ENCODE results near the gene KCTD10. TPM values are rescaled to one million over a fixed set of nuclear protein-coding genes. Genes with fewer than 3 reads are reported as not detected.
A peak's percentile ranks its signal among the peaks of the same experiment; 100 is the strongest.

KCTD10 gene
- total and polyA plus RNA-seq, 9 of the 15 experiments (the other 6 are each of a cell fraction or from before 2014, with no cell fraction given) = 1.9 to 37.5 (median 15.7) TPM

DNA sequence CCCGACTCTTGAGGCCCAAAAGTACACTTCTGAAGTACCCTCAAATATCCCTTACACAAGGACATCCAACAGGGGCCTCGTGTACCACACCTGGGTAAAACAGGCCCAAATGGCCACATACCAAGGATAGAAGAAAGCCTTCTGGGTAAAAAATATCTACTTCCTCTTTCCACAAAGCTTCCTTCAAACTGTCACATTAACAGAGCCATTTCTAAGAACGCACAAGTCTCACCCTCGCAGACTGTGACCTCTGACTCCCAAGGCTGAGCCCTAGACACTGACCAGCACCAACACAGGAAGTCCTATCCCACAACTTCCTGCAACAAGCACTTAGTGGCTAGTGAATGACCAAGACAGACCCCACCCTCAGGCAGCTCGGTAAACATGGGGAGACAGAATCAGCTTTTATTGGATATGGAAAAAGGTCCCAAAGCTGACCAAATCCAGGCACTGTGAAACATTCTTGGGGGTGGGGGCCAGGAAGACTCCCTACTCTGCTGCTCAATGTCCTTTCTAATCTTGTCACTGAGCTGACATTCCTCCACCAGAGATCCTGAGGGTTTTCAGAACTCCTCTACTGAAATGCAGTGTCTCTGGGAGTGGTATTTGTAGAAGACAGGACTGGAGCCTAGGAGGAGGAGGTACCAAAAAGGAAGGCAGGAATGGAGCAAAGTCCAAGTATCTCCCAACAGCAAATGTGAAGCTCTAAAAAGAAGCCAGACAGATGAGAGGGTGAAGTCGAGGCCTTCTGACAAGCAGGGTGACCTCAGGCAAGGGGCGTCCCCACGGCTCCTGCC lies 15.9 kb downstream of the KCTD10 start (continued):
- TF ChIP-seq ZNF584 (CRISPR knock-in tag; IDR thresholded peaks at IDR 0.05; ENCODE audit: low read depth) (peak; percentile 92), ZNF253 (CRISPR knock-in tag; conservative IDR thresholded peaks at IDR 0.05) (no peak), ZNF311 (CRISPR knock-in tag; IDR thresholded peaks at IDR 0.05) (peak; percentile 90), FOS (IDR thresholded peaks at IDR 0.05; ENCODE audit: extremely low read depth, insufficient read length) (no peak), CBX5 (IDR thresholded peaks at IDR 0.05; ENCODE audit: borderline replicate concordance, low read depth) (no peak), TAF1 (IDR thresholded peaks at IDR 0.05; ENCODE audit: control insufficient read depth, extremely low read depth, insufficient read depth, low read length, severe bottlenecking) (no peak), OTX1 (CRISPR knock-in tag; IDR thresholded peaks at IDR 0.05) (no peak), SAFB2 (IDR thresholded peaks at IDR 0.05; ENCODE audit: borderline replicate concordance, low read depth, low read length, severe bottlenecking) (no peak), MCM7 (IDR thresholded peaks at IDR 0.05) (no peak), SRF (CRISPR knock-in tag; IDR thresholded peaks at IDR 0.05) (no peak), ZNF174 (CRISPR knock-in tag; IDR thresholded peaks at IDR 0.05) (no peak), POLR2A (conservative IDR thresholded peaks at IDR 0.05) (no peak; the same call in 1 of the 2 replicates), ZNF764 (CRISPR knock-in tag; IDR thresholded peaks at IDR 0.05; ENCODE audit: low read depth) (no peak)
- TF ChIP-seq, protein P1, sequence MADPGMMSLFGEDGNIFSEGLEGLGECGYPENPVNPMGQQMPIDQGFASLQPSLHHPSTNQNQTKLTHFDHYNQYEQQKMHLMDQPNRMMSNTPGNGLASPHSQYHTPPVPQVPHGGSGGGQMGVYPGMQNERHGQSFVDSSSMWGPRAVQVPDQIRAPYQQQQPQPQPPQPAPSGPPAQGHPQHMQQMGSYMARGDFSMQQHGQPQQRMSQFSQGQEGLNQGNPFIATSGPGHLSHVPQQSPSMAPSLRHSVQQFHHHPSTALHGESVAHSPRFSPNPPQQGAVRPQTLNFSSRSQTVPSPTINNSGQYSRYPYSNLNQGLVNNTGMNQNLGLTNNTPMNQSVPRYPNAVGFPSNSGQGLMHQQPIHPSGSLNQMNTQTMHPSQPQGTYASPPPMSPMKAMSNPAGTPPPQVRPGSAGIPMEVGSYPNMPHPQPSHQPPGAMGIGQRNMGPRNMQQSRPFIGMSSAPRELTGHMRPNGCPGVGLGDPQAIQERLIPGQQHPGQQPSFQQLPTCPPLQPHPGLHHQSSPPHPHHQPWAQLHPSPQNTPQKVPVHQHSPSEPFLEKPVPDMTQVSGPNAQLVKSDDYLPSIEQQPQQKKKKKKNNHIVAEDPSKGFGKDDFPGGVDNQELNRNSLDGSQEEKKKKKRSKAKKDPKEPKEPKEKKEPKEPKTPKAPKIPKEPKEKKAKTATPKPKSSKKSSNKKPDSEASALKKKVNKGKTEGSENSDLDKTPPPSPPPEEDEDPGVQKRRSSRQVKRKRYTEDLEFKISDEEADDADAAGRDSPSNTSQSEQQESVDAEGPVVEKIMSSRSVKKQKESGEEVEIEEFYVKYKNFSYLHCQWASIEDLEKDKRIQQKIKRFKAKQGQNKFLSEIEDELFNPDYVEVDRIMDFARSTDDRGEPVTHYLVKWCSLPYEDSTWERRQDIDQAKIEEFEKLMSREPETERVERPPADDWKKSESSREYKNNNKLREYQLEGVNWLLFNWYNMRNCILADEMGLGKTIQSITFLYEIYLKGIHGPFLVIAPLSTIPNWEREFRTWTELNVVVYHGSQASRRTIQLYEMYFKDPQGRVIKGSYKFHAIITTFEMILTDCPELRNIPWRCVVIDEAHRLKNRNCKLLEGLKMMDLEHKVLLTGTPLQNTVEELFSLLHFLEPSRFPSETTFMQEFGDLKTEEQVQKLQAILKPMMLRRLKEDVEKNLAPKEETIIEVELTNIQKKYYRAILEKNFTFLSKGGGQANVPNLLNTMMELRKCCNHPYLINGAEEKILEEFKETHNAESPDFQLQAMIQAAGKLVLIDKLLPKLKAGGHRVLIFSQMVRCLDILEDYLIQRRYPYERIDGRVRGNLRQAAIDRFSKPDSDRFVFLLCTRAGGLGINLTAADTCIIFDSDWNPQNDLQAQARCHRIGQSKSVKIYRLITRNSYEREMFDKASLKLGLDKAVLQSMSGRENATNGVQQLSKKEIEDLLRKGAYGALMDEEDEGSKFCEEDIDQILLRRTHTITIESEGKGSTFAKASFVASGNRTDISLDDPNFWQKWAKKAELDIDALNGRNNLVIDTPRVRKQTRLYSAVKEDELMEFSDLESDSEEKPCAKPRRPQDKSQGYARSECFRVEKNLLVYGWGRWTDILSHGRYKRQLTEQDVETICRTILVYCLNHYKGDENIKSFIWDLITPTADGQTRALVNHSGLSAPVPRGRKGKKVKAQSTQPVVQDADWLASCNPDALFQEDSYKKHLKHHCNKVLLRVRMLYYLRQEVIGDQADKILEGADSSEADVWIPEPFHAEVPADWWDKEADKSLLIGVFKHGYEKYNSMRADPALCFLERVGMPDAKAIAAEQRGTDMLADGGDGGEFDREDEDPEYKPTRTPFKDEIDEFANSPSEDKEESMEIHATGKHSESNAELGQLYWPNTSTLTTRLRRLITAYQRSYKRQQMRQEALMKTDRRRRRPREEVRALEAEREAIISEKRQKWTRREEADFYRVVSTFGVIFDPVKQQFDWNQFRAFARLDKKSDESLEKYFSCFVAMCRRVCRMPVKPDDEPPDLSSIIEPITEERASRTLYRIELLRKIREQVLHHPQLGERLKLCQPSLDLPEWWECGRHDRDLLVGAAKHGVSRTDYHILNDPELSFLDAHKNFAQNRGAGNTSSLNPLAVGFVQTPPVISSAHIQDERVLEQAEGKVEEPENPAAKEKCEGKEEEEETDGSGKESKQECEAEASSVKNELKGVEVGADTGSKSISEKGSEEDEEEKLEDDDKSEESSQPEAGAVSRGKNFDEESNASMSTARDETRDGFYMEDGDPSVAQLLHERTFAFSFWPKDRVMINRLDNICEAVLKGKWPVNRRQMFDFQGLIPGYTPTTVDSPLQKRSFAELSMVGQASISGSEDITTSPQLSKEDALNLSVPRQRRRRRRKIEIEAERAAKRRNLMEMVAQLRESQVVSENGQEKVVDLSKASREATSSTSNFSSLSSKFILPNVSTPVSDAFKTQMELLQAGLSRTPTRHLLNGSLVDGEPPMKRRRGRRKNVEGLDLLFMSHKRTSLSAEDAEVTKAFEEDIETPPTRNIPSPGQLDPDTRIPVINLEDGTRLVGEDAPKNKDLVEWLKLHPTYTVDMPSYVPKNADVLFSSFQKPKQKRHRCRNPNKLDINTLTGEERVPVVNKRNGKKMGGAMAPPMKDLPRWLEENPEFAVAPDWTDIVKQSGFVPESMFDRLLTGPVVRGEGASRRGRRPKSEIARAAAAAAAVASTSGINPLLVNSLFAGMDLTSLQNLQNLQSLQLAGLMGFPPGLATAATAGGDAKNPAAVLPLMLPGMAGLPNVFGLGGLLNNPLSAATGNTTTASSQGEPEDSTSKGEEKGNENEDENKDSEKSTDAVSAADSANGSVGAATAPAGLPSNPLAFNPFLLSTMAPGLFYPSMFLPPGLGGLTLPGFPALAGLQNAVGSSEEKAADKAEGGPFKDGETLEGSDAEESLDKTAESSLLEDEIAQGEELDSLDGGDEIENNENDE (IDR thresholded peaks at IDR 0.05; ENCODE audit: low read depth, low read length) = no peak
- TF ChIP-seq, protein P2, sequence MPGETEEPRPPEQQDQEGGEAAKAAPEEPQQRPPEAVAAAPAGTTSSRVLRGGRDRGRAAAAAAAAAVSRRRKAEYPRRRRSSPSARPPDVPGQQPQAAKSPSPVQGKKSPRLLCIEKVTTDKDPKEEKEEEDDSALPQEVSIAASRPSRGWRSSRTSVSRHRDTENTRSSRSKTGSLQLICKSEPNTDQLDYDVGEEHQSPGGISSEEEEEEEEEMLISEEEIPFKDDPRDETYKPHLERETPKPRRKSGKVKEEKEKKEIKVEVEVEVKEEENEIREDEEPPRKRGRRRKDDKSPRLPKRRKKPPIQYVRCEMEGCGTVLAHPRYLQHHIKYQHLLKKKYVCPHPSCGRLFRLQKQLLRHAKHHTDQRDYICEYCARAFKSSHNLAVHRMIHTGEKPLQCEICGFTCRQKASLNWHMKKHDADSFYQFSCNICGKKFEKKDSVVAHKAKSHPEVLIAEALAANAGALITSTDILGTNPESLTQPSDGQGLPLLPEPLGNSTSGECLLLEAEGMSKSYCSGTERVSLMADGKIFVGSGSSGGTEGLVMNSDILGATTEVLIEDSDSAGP (CRISPR knock-in tag; IDR thresholded peaks at IDR 0.05) = no peak
